GM21367 (cell line): ENCODE results near the gene XPNPEP3.
"Not testable (repeated sequence)": the region's sequence is repeated elsewhere in the genome, so short reads cannot be mapped to it uniquely, and the experiment has no call there.

Experiments
- ATAC-seq: cut with Tn5 transposase; IDR thresholded peaks from one replicate; pipeline ENCODE4 v1.9.1; 2021; ENCODE audit not compliant: unreplicated experiment

Gene XPNPEP3

DNA sequence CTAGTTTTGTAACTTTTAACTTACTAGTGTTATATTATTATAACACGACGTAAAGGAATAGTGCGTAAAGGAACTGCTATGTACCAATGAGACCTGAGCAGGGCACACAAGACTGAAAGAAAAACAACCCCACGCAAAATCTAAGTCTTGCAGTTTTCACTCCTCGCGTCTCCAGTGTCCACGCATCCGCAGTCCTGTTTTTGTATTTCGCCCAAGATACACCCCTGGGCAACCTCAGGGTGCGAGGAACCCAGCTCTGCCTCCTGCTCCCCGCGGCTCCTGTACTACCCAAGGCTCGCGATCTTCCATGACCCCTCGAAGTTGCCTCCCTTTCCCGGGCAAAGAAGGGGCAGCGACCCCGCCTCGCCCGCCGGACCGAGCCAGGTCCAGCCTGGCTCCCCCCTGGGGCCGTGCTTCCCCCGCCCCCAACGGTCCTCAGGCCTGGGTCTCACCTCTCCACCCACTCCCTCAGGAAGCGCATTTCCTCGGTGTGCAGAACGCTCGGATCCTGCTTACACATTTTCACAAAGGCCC lies 902 bp upstream of the XPNPEP3 start:
- ATAC-seq: peak; percentile 19

DNA sequence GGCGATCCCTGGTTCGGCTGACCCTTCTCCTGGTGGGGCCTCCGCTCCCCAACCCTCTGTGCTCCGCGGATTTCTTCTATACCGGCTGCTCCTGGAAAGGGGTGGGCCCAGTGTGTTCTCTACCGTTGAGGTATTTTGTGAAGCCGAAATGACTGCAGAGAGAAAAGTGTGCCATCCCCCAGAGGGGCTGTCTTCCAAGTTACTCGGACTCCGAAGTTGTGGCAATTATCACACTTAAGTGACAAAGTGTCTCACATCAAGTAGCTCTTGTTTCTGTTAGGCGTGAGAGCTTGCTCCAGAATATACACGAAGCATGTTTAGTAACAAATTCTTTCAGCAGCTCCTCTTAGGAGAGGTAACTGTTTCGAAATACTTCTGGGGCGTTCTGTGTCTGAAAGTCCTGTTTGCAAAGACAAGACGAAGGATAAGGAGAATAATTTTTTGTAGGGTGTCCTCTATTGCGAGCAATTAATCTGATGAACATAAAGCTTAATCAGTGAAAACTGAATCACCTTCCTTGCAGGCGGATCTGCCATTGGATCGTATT lies 434 bp downstream of the XPNPEP3 start:
- no peak for ATAC-seq

DNA sequence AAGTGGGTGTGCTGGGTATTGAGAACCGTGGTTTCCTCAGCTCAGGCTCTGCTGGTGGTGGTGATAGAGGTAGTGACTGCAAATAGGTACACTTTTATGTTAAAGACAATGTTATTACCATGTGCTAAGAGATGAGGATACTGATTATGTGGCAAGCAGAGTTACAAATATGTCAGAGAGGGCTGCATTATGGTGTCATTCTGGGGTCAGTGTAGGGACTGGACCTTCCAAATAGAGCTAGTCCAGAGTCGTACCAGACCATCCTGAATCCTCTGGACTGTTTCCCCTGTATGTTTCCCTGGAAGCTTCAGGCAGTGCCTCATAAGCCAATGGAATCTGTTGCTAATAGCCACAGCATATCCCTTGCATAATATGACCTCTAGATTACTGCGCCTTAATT lies 5.1 kb downstream of the XPNPEP3 start, which contains the start of gene DNAJB7:
Gene DNAJB7 (minus strand): TSS at position 101 of the 400 bp plus-strand sequence. CDS start 119 bp downstream, outside the sequence.
- ATAC-seq: no peak

DNA sequence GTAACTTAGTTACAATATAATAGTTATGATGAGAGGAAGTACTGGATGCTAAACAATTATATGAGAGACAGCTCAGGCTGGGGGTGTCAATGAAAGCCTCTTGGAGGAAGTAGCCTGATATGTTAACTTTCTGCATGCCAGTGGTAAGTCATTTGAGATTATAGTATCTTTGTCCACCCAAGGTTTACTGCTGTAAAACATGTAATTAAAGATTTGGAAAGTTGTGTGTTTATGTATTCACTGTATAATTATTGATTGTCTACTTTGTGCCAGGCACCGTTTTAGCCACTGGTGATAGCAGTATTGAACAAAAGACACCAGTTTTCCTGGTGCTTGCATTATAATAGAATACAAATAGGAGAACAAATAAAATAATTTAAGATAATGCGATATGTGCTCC lies 5.6 kb downstream of the XPNPEP3 start:
- no peak for ATAC-seq

DNA sequence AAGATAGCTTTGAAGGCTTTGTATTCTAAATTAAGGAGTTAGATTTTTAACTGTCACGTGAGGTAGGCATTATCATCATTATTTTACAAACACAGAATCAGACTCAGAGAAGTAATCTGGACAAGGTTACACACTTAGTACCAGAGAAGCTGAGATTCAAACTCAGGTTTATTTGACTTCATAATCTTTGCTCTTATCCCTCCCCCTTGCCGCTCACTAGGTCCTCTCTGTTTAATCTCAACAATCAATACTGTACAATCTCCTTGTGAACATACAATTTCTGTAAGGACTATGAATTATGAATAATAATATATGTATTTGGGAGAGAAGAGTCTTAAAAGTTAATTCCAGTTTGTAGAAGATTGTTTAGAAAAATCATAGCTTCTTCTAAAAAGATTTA lies 10.2 kb downstream of the XPNPEP3 start:
- ATAC-seq: no peak

DNA sequence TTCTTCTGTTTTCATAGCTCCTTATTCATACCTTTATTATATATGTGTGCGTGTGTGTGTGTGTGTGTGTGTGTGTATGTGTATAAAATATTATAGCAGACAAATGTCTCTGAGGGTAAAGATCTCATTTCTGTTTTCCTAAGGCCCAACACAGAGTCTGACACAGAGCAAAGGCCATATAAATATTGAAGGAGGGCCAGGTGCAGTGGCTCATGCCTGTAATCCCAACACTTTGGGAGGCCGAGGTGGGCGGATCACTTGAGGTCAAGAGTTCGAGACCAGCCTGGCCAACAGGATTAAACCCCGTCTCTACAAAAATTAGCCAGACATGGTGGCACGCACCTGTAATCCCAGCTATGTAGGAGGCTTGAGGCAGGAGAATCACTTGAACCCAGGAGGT lies 11.4 kb downstream of the XPNPEP3 start:
- not testable (repeated sequence) for ATAC-seq

DNA sequence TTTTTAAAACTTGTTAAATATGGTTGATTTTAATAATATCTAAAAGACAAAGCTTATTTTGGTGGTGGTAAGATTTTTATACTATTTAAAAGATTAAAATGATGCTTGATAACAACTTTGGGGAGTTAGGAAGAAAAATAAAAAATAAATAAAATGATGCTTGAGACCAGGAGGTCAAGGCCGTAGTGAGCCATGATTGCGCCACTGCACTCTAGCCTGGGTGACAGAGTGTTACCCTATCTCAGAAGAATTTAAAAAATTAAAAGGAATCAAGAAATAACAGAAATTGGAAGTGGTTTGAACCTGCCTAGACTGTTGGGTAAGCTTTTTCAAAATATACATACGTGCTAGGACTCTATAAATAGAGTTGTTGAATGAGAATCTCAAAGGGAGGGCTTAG lies 17.1 kb downstream of the XPNPEP3 start:
- ATAC-seq: no peak

DNA sequence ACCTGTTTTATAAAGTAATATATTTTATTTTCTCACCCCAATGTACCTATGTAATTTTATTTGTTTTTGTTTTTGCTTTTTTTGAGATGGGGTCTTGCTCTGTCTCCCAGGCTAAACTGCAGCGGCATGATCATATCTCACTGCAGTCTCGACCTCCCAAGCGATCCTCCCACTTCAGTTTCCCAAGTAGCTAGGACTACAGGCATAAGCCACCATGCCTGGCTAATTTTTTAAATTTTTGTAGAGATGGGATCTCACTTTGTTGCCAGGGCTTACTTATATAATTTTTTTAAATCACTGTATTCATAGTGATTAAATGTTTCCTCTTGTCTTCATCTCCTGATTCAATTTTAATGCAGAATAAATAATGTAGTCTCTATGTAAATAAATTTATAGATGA lies 18.2 kb downstream of the XPNPEP3 start:
- no peak for ATAC-seq

DNA sequence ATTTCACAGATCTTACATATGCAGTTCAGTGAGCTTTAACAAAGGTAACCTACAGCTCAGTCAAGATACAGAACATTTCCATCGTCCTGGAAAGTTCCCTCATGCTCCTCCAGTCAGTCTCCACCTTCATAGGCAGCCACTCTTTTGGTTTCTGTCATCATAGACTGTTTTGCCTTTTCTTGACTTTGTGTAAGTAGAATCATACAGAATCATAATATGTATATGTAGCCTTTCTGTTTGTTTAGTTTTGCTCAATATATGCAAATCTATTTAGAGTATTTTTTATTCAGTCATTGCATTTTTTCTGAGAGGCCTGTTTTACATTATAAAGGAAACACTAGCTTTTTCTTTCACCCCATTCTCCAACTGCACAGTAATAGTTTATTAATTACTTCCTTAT lies 20.0 kb downstream of the XPNPEP3 start:
- ATAC-seq: no peak

DNA sequence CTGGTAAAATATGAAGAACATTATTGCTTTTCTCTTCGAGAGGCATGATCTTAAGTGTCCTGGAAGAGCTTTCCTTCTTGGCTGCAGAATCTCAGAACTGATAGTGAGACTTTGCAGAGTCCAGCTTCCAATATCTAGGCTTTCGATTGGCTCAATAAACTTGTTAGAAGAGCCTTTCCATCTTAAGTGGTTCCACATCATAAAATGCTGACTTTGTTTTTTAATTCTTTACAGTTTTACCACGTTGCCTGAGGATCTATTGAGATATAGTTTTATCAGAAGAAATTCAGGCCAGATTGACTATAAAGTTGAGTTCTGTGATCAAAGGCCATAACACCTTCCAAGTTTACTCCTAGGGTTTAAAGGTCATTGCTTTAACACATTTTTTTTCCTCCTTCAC lies 20.5 kb downstream of the XPNPEP3 start:
- ATAC-seq: no peak

DNA sequence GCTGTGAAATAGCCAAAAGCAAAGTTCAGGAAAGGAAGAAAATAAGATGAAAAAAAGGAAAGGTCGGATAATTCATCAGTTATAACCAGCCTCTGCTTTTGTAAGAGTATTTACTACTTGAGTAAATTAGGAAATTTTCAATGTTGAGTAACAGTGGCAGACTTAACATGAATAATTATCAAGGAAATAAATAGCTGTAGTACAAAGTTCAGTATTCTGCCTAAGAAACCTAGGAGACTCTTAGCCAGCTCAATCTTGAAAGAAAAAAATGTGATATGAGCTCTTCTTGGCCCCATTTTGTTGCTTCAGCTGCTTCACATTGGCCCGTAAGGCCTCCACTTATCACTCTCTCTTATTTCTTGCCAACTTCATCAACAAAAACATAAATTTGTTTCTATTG lies 22.0 kb downstream of the XPNPEP3 start:
- ATAC-seq: no peak

DNA sequence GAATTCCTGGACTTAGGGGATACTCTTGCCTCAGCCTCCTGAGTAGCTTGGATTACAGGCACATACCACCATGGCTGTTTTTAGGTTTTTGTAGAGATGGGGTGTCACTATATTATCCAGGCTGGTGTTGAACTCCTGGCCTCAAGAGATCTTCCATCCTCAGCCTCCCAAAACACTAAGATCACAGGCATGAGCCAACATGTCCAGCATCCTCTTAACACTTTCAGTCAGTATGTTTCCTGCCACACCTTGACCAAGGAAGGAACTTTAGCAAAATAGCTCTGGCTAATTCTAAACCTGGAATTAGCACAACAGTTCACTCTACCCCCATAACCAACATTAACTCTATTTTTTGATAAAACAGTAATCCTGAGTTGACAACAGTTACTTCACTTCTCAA lies 32.2 kb downstream of the XPNPEP3 start:
- no peak for ATAC-seq

DNA sequence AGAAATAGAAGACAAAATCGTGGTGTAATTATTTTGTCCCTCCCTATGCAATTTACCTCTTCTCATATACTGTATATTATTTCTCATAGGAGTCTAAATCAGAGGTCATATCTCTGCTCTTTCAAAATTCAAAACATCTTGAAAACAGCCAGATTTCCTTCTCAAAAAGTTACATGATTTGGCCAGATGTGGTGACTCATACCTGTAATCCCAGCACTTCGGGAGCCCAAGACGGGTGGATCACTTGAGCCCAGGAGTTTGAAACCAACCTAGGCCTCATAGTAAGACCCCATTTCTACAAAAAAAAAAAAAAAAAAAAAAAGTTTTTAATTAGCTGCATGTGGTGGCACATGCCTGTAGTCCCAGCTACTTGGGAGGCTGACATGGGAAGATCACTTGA lies 33.9 kb downstream of the XPNPEP3 start:
- no peak for ATAC-seq

DNA sequence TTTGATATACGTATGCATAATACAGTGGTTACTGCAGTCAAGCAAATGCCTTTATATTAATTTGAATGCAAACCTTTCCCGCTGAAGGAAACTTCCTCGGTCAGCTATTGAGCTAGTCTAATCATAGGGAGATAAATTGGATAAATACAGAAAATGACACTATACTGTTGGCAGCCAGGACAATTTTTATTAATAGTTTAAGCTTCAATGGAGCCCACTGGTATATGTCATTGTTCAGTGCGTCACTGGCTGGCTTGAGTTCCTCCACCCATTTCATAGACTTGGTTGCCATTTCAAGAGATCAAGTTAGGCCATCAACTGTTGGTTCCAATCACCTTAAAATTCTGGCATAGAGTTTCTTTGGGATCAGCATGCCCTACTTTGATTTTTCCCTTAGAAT lies 37.5 kb downstream of the XPNPEP3 start:
- ATAC-seq: no peak

DNA sequence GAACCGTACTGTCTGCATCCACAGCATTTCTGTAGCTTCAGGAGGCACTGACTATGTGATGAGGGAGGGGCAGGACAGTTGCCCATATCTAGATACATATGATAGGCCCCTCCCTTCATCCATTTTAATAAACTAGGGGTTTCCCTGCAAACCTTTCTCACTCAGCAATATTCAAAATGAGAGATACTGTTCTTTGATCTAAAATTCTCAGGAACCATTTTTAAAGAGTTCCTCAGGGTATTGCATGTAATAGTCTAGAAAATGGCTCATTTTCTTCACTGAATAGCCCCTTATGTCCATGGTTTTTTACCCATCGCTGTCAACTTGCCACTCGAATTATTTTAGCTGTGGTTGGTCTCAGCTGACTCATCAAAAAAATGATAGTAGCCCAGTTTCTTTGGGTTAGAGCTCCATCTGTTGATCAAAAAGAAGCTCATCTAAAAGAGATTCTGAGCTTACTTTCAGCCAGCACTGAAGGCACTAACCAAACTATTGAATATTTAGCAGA lies 42.0 kb downstream of the XPNPEP3 start:
- no peak for ATAC-seq

DNA sequence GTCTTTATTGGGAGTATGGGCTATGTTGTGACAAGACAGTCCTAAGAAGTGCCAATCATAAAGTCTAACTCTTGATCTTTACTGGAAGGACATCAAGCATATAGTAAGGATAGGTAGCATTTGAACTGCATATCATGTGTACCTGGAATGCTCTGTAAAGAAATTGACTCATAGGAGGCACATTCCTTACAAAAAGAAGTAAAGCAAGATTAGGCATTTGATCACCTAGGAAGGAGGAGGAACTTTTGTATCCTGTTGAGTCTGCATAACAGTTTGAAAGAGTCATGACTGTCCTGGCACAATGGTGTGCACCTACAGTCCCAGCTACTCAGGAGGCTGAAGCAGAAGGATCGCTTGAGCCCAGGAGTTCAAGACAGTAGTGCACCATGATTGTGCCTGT lies 47.2 kb downstream of the XPNPEP3 start:
- no peak for ATAC-seq

DNA sequence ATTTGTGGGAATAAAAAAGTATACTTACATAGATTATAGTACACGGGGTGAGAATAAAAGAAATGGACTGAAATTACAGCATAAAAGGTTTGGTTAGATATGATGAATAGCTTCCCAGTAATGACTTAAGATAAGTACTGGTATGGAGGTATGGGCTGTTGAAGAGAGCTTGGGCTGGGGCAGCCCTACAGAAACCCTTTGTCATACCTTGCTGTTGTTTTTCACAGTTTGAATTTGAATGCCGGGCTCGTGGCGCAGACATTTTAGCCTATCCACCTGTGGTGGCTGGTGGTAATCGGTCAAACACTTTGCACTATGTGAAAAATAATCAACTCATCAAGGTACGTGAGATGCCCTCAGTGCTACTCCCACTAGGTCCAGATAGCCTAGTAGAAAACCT lies 51.9 kb downstream of the XPNPEP3 start:
- no peak for ATAC-seq

DNA sequence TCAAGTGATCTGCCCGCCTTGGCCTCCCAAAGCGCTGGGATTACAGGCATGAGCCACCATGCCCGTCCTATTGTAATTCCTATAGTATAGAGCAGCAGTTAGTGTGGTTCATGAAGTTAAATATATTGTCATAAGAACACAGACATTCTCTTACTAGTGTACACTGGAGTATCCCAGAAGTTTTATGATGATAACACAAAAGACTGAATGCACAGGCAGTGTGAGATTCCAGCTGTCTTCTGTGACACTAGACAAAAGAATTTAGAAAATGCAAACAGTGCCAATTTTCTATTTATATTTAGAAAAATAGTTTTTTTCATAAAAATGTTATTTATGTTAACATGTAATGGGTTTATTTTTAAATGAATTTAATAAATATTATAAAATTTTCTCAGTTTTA lies 54.8 kb downstream of the XPNPEP3 start:
- ATAC-seq: no peak

DNA sequence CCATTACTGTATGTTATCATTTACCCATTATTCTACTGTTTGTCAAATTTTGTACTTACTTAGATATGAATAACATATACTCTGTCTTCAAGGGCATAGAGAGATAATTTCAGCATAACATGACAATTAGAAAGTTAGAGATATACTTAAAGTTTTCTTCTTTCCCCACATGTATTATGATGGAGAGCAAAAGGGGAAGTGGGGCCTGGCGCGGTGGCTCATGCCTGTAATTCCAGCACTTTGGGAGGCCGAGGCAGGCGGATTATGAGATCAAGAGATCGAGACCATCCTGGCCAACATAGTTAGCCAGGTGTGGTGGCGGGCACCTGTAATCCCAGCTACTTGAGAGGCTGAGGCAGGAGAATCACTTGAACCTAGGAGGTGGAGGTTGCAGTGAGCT lies 56.0 kb downstream of the XPNPEP3 start:
- not testable (repeated sequence) for ATAC-seq

DNA sequence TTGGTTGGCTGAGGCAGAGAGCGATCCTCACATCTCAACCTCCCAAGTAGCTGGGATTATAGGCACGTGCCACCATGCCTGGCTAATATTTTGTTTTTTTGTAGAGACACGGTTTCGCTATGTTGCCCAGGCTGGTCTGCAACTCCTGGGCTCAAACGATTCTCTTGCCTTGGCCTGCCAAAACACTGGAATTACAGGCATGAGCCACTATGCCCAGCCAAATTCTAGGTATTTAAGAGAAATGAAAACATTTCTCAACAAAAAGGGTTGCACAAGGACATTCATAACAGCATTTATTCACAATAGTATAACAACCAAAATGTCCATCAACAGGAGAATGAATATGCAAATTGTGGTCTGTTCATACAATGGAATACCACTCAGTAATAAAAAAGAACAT lies 62.5 kb downstream of the XPNPEP3 start:
- no peak for ATAC-seq

DNA sequence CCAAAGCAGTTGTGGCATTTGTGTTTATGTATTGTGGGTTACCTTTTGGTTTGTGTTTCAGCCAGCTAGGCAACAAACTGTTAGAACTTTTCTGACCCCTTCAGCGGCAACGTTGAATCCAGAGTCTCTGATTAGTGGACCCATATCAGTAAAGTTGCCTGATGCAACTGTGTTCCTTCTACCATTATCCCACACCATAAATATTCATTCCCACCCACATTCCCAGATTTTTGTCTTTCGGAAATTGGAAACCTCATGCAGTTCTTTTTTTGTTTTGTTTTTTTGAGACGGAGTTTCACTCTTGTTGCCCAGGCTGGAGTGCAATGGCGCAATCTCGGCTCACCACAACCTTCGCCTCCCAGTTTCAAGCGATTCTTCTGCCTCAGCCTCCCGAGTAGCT lies 63.6 kb downstream of the XPNPEP3 start:
- no peak for ATAC-seq

DNA sequence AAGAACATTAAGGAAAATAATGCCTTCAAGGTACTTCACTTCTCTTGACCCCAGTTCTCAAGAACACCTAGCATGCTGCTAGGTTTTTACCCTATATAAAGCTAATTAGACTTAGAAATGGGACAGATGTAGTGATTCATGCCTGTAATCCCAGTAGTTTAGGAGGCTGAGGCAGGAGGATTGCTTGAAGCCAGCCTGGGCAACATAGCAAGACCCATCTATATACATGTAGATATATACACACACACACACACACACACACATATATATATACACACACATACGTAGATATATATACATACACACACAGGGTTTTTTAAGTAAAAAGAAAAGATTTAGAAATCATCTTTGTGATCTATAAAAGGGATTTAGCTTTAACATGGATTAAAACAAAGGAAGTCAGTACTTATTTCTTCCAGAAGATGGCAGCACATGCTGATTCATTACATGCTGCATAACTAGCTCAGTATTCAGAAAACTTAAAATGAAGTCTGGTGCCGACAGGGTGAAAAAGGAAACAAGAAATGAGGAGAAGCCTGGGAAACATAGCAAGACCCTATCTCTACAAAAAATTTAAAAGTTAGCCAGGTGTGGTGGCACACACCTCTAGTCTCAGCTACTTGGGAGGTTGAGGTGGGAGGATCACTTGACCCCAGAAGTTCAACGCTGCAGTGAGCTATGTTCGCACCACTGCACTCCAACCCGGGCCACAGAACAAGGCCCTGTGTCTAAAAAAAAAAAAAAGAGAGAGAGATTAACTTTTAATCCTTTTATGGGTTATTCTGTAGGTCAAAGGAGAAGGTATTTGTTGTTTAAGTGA lies 65.7 kb downstream of the XPNPEP3 start:
- no peak for ATAC-seq
